GM12878 (cell line): ENCODE measurements around the gene CDKL1. TPM values are rescaled to one million over a fixed set of nuclear protein-coding genes. Genes with fewer than 3 reads are reported as not detected.

ENCODE experiments used
- ATAC-seq: fragments of 200-7000 bp; cut with Tn5 transposase; 3 replicates; pipeline ENCODE4 v1.9.1; 2020; ENCODE audit warnings: mild to moderate bottlenecking, moderate library complexity
- BruUV-seq: library from RNA; stranded (reverse); fragments of 400-500 nt; replicated peaks from 2 replicates; lab custom pipeline; 2021; lab: Mats Ljungman, UMichigan
- CTCF ChIA-PET: fragments of 300-600 bp; sonication (Branson Sonifier 250); formaldehyde crosslinking; extraction: SDS; loops from one replicate; lab custom pipeline; 2021; ENCODE audit warnings: inconsistent platforms; lab: Yijun Ruan, JAX
- POLR2A ChIA-PET: fragments of 350-600 bp; formaldehyde crosslinking; extraction: SDS; loops from one replicate; lab custom pipeline; 2021; ENCODE audit warnings: inconsistent platforms; lab: Charles Lee
- RAD21 ChIA-PET: fragments of 300-600 bp; sonication (Branson Sonifier 250); formaldehyde crosslinking; loops from one replicate; lab custom pipeline; 2023; ENCODE audit warnings: antibody characterized with exemption; ENCODE audit not compliant: unreplicated experiment; lab: Charles Lee
- SMC1A ChIA-PET: fragments of 300-600 bp; sonication (Branson Sonifier 250); formaldehyde crosslinking; loops from one replicate; lab custom pipeline; 2023; ENCODE audit not compliant: unreplicated experiment, uncharacterized antibody; lab: Charles Lee
- DNase-seq: peaks from one replicate; pipeline ENCODE4 v3.0.0-alpha.2; 2011; ENCODE audit warnings: low read depth, low spot score
- FAIRE-seq: peaks from 3 replicates; lab custom pipeline; 2011; peaks lifted over from hg19 to GRCh38; lab: Jason Lieb, UNC
- H2AFZ ChIP-seq: 2 replicates; pipeline ENCODE4 v1.6.0; 2011; ENCODE audit warnings: low read depth, low read length, control low read depth; ENCODE audit not compliant: control insufficient read depth
- H3K27ac ChIP-seq: 2 replicates; pipeline ENCODE4 v1.5.1; 2011; ENCODE audit warnings: control low read depth; ENCODE audit not compliant: control insufficient read depth, insufficient read depth
- H3K27me3 ChIP-seq, 2 experiments: replicated peaks in 1 of 2; 2 replicates each; pipeline versions ENCODE4 v1.6.0 to v1.6.1; 2011; ENCODE audit warnings: low read length in 1 of 2; ENCODE audit not compliant: control insufficient read depth in 2 of 2, insufficient read depth in 2 of 2
- H3K36me3 ChIP-seq, 2 experiments: 2 replicates each; pipeline ENCODE4 v1.5.1; 2011; ENCODE audit warnings: low read length in 1 of 2; ENCODE audit not compliant: control insufficient read depth in 2 of 2, insufficient read depth in 2 of 2
- H3K4me1 ChIP-seq: 2 replicates; pipeline ENCODE4 v1.6.1; 2011; ENCODE audit warnings: mild to moderate bottlenecking, low read length, moderate library complexity, mixed read lengths; ENCODE audit not compliant: control insufficient read depth, insufficient read depth
- H3K4me2 ChIP-seq: 2 replicates; pipeline ENCODE4 v1.6.0; 2011; ENCODE audit warnings: control low read depth; ENCODE audit not compliant: control insufficient read depth, insufficient read depth
- H3K4me3 ChIP-seq: fragments of 200-600 bp; sonication (generic); 2 replicates; pipeline ENCODE4 v1.5.1; 2016
- H3K79me2 ChIP-seq: 2 replicates; pipeline ENCODE4 v1.6.0; 2011; ENCODE audit warnings: low read length; ENCODE audit not compliant: control insufficient read depth, insufficient read depth
- H3K9ac ChIP-seq: 2 replicates; pipeline ENCODE4 v1.8.0; 2011; ENCODE audit warnings: low read length, control low read depth, mixed read lengths; ENCODE audit not compliant: control insufficient read depth, insufficient read depth
- H3K9me3 ChIP-seq: replicated peaks from 3 replicates; pipeline ENCODE4 v1.5.1; 2011; ENCODE audit warnings: mild to moderate bottlenecking, low read length; ENCODE audit not compliant: control insufficient read depth, insufficient read depth
- H4K20me1 ChIP-seq: 2 replicates; pipeline ENCODE4 v1.6.0; 2011; ENCODE audit not compliant: control insufficient read depth, insufficient read depth
- ASH2L ChIP-seq: fragments of 300-600, 200-600 bp; sonication (generic); IDR thresholded peaks from 2 replicates; pipeline ENCODE4 v1.6.1; 2017; ENCODE audit warnings: low read depth, mild to moderate bottlenecking, borderline replicate concordance
- BRCA1 ChIP-seq: IDR thresholded peaks from 2 replicates; pipeline ENCODE4 v1.6.1; 2011; ENCODE audit warnings: low read depth, low read length, improper control_type of control experiment
- IRF3 ChIP-seq: fragments of 450-650 bp; IDR thresholded peaks from 2 replicates; pipeline ENCODE4 v1.6.1; 2014; ENCODE audit warnings: mild to moderate bottlenecking
- RAD21 ChIP-seq: IDR thresholded peaks from 2 replicates; pipeline ENCODE4 v1.6.1; 2011; ENCODE audit warnings: mild to moderate bottlenecking, low read depth, low read length, moderate library complexity; ENCODE audit not compliant: insufficient read depth
- ZNF592 ChIP-seq: fragments of 450-650 bp; IDR thresholded peaks from 2 replicates; pipeline ENCODE4 v1.6.1; 2017; ENCODE audit warnings: mild to moderate bottlenecking, moderate library complexity
- WGBS: methylation state at CpG from one replicate; pipeline ENCODE4 v1.1.6; 2016; ENCODE audit warnings: low lambda C conversion rate; ENCODE audit not compliant: insufficient replicate concordance, insufficient coverage; ENCODE audit errors: missing lambda C conversion rate; 5-methylcytosine and 5-hydroxymethylcytosine counted together
- in situ Hi-C: fragments of 300-500 bp; cut with MboI; formaldehyde crosslinking; loops from 9 replicates; pipeline ENCODE4 v1.14.3; 2018; ENCODE audit warnings: mixed read lengths
- intact Hi-C: fragments of 100-400 bp; cut with micrococcal nuclease; formaldehyde crosslinking; loops from one replicate; pipeline ENCODE4 v1.14.2; 2022; ENCODE audit not compliant: unreplicated experiment
- polyA plus RNA-seq, 11 experiments: library from polyadenylated mRNA; depleted of rRNA in 4 of 11; unstranded in 6 of 11; stranded (reverse) in 5 of 11; fragments of >200 nt; fragmentation: Nextera tagmentation in 4 of 11; fragmentation: Illumina TruSeq in 1 of 11; extraction: Ambion mirVana in 4 of 11; extraction: Trizol in 1 of 11; gene quantifications; 1 replicate in 1 of 11; 2 replicates in 10 of 11; pipeline versions ENCODE4 v1.2.1 to v1.2.3, GENCODE V29; 2011 to 2016; ENCODE audit warnings: inconsistent platforms in 2 of 11, missing spikeins in 2 of 11, low read depth in 1 of 11
- total RNA-seq, 4 experiments: library from RNA; depleted of rRNA in 3 of 4; stranded (reverse); fragments of >200 nt in 3 of 4; fragmentation: Illumina TruSeq in 1 of 4; extraction: Trizol in 1 of 4; gene quantifications; 2 replicates each; pipeline versions ENCODE4 v1.2.1 to v1.2.3, GENCODE V29; 2013 to 2021

The CDKL1 gene
- total and polyA plus RNA-seq, 10 of the 15 experiments (the other 5 are each of a cell fraction or from before 2014, with no cell fraction given): 9.0 to 19.0 (median 11.1) TPM

- TF ChIP-seq ZNF592: no peak
Measured at GRCh38 chr14:50344116-50344775, 52.4 kb downstream of the CDKL1 start (continued).

- ATAC-seq (peak; percentile 10; the same call in 2 of the 3 replicates), FAIRE-seq (no peak), DNase-seq (no peak)
- Histone ChIP-seq H3K27ac (no peak overlapping the region), H3K79me2 (no peaks in the 10 kb centered on the region), H3K4me3 (no peak overlapping the region), H3K36me3 (peaks cover 0 to 4% of the 10 kb centered on the region in 2 experiments; a peak in 1 of 4 replicates), H2AFZ (no peak overlapping the region), H4K20me1 (no peaks in the 10 kb centered on the region), H3K9ac (no peak overlapping the region), H3K27me3 (no peaks in the 10 kb centered on the region), H3K4me1 (peaks cover 9% of the 10 kb centered on the region), H3K9me3 (no peaks in the 10 kb centered on the region), H3K4me2 (no peak overlapping the region)
- no TSS peak for BruUV-seq
- CTCF ChIA-PET: interaction anchor here (1.0 to 3.0 kb wide), 19 partner anchors 10 to 517 kb away, joined by 3 to 22 read pairs (median 5); partner anchors contain the start of gene MAP4K5
- POLR2A ChIA-PET: interaction anchor here (1.2 kb wide), 1 partner anchor 21 kb away, joined by 5 read pairs; no protein-coding TSS in a partner anchor
- in situ Hi-C loops (no loop called here), intact Hi-C loops (loop anchor here (10.0 kb wide), 1 partner anchor 421 kb away; no protein-coding TSS in a partner anchor)
- 29% methylated on average over 1 of the region's 1 CpG for WGBS
- TF ChIP-seq ASH2L (no peak), RAD21 (no peak), IRF3 (no peak), BRCA1 (no peak)
- RAD21 ChIA-PET: interaction anchor here (0.7 to 2.7 kb wide), 14 partner anchors 13 to 517 kb away, joined by 3 to 19 read pairs (median 6); partner anchors contain the start of genes DMAC2L, L2HGDH and MAP4K5
- SMC1A ChIA-PET: interaction anchor here (0.7 to 4.0 kb wide), 13 partner anchors 20 to 517 kb away, joined by 3 to 24 read pairs (median 4); partner anchors contain the start of gene CDKL1
Measured at GRCh38 chr14:50343434-50343833, 53.2 kb downstream of the CDKL1 start.
